BLaER1 treated with 17β-estradiol and CSF1 and Interleukin-3, amounts not matched to agents 10 nM and 100 nM (cell line): ENCODE data around the gene PPAT.

Experiments
- H3K27ac ChIP-seq, 11 experiments: shearing (Covaris generic); formaldehyde crosslinking; 2 replicates each; pipeline ENCODE4 v1.8.1; 2022
- H3K27me3 ChIP-seq, 11 experiments: shearing (Covaris generic); formaldehyde crosslinking; 2 replicates each; pipeline ENCODE4 v1.8.1; 2022
- H3K36me3 ChIP-seq, 11 experiments: shearing (Covaris generic); formaldehyde crosslinking; 2 replicates each; pipeline ENCODE4 v1.8.1; 2022
- H3K4me1 ChIP-seq, 10 experiments: shearing (Covaris generic); formaldehyde crosslinking; 2 replicates each; pipeline ENCODE4 v1.8.1; 2022
- H3K4me2 ChIP-seq, 11 experiments: shearing (Covaris generic); formaldehyde crosslinking; 2 replicates each; pipeline ENCODE4 v1.8.1; 2022
- H3K4me3 ChIP-seq, 10 experiments: shearing (Covaris generic); formaldehyde crosslinking; 2 replicates each; pipeline ENCODE4 v1.8.1; 2022
- H3K9ac ChIP-seq, 11 experiments: shearing (Covaris generic); formaldehyde crosslinking; 2 replicates each; pipeline ENCODE4 v1.8.1; 2022
- H3K9me3 ChIP-seq, 11 experiments: shearing (Covaris generic); formaldehyde crosslinking; replicated peaks in 1 of 11; 2 replicates each; pipeline ENCODE4 v1.8.1; 2022
- H4K20me1 ChIP-seq, 11 experiments: shearing (Covaris generic); formaldehyde crosslinking; 2 replicates each; pipeline ENCODE4 v1.8.1; 2022
- Cebpa-rat ChIP-seq, 11 experiments: shearing (Covaris generic); IDR thresholded peaks; 2 replicates each; pipeline ENCODE4 v1.8.1; 2022

PPAT gene

DNA sequence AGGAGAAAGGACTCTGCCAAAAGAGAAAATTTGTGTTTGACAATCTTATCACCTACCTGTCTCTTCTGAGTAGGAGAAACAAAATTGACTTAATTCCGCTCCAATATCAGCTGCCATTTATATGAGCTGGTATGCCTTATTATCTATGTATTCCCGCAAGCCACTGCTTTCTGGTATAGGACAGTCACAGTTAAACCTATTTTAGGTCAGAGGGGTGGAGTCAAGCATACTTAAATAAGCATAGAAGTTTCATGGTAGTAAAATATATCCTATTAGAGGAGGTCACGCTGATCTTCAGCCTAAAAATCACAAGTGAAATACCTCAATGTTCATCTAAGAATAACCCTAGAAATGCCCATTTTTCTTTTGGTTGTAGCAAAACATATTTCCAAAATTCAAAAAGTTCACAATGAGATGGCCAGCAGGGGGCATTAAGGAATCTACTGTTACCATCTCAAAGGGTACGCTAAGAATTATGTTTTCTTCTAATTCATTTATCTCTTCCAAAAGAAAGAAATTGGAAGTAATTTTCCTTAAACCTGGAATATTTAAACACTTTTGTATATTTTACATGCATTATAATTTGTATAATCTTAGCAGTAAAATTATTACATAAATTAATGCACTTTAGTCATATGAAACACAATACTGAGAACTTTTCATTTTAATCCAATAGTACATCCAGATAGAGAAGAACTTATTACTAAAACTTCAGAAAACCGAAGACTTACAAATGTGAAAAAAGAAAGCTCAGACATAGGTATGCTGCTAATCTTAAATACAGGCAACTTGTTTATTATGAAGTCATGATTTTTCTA lies 10.5 kb downstream of the PPAT start:
- no peak overlapping the region for H3K9ac ChIP-seq
- H3K36me3 ChIP-seq = peaks cover 0 to 45% (median 29%) of the 10 kb centered on the region in 11 experiments; a peak in 17 of 22 replicates
- H3K27ac ChIP-seq = no peak overlapping the region
- peaks cover 0 to 14% (median 6%) of the 10 kb centered on the region in 10 experiments; a peak in 11 of 20 replicates for H3K4me1 ChIP-seq
- no peak overlapping the region for H3K4me3 ChIP-seq
- no peak overlapping the region for H3K4me2 ChIP-seq
- peaks cover 0 to 15% (median 10%) of the 10 kb centered on the region in 11 experiments; a peak in 12 of 22 replicates for H3K9me3 ChIP-seq
- no peak for TF ChIP-seq Cebpa-rat (IDR thresholded peaks at IDR 0.05)
- H4K20me1 ChIP-seq = peaks cover 0 to 100% (median 89%) of the 10 kb centered on the region in 11 experiments; a peak in 15 of 22 replicates
- H3K27me3 ChIP-seq = no peaks in the 10 kb centered on the region

DNA sequence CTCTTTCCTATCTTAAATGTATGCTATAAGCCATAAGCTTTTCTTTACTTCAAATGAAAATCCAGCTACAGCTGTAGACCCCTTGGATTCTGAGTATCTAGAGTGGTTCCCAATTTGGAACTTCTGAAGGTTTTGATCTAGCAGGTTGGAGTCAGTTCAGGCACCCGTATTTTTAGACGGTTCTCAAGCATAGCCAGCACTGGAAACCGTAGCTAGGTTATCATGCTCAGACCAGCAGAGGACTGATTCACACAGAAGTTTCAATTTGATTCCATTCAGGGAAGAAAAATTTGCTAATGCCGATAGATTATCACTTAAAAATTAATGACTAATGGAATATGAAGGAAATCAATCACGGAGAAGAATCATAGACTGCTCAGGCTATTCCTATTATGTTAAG lies 11.2 kb downstream of the PPAT start:
- no peak for TF ChIP-seq Cebpa-rat (IDR thresholded peaks at IDR 0.05)
- Histone ChIP-seq H3K36me3 (peaks cover 0 to 43% (median 29%) of the 10 kb centered on the region in 11 experiments; a peak in 17 of 22 replicates), H4K20me1 (peaks cover 0 to 100% (median 88%) of the 10 kb centered on the region in 11 experiments; a peak in 15 of 22 replicates), H3K4me3 (no peak overlapping the region), H3K27ac (no peak overlapping the region), H3K9ac (no peak overlapping the region), H3K4me2 (no peak overlapping the region), H3K9me3 (peaks cover 0 to 15% (median 10%) of the 10 kb centered on the region in 11 experiments; a peak in 12 of 22 replicates), H3K4me1 (peaks cover 0 to 17% (median 6%) of the 10 kb centered on the region in 10 experiments; a peak in 11 of 20 replicates), H3K27me3 (no peaks in the 10 kb centered on the region)

DNA sequence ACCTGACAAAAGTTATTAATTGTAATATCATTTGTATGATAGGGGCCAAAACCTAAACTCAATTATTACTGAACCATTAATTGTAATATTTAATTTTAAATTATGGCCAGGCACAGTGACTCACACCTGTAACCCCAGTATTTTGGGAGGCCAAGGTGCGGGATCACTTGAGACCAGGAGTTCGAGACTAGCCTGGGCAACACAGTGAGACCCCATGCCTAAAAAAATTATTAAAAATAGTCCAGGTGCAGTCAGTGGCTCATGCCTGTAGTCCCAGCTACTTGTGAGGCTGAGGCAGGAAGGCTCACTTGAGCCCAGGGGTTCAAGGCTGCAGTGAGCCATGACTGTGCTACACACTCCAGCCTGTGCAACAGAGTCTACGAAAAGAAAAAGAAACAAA lies 18.0 kb downstream of the PPAT start:
- H3K4me2 ChIP-seq = no peak overlapping the region
- peaks cover 0 to 30% (median 20%) of the 10 kb centered on the region in 11 experiments; a peak in 16 of 22 replicates for H3K36me3 ChIP-seq
- H3K4me1 ChIP-seq = peaks cover 0 to 22% (median 6%) of the 10 kb centered on the region in 10 experiments; a peak in 11 of 20 replicates
- H4K20me1 ChIP-seq = peaks cover 0 to 97% (median 91%) of the 10 kb centered on the region in 11 experiments; a peak in 16 of 22 replicates
- H3K4me3 ChIP-seq = no peak overlapping the region
- H3K27me3 ChIP-seq = no peaks in the 10 kb centered on the region
- no peak for TF ChIP-seq Cebpa-rat (IDR thresholded peaks at IDR 0.05)
- H3K9me3 ChIP-seq = no peaks in the 10 kb centered on the region
- H3K27ac ChIP-seq = no peak overlapping the region
- H3K9ac ChIP-seq = no peak overlapping the region

DNA sequence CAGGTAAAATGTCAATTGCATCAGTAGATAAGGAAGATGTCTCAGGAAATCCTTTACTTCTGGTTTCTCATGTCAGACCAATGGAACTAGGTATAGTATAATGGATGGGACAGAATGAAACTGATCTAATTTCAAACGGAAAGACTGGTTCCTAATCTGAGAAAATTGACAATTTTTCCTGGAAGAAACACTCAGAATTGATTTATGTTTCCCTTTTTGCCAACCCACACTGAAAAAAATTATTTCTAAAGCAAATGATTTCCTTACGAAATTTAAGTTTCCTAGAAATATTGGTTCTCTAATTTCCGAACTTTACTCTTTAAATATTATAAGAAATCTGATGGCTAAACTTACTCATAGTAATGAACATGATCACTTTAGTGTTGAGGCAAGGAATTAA lies 19.1 kb downstream of the PPAT start:
- H3K4me2 ChIP-seq = no peak overlapping the region
- no peaks in the 10 kb centered on the region for H3K9me3 ChIP-seq
- TF ChIP-seq Cebpa-rat (IDR thresholded peaks at IDR 0.05) = no peak
- no peak overlapping the region for H3K4me3 ChIP-seq
- no peak overlapping the region for H3K9ac ChIP-seq
- H3K27me3 ChIP-seq = no peaks in the 10 kb centered on the region
- H3K36me3 ChIP-seq = peaks cover 0 to 22% (median 15%) of the 10 kb centered on the region in 11 experiments; a peak in 16 of 22 replicates
- peaks cover 0 to 97% (median 91%) of the 10 kb centered on the region in 11 experiments; a peak in 16 of 22 replicates for H4K20me1 ChIP-seq
- H3K4me1 ChIP-seq = peaks cover 0 to 22% (median 6%) of the 10 kb centered on the region in 10 experiments; a peak in 11 of 20 replicates
- H3K27ac ChIP-seq = no peak overlapping the region

DNA sequence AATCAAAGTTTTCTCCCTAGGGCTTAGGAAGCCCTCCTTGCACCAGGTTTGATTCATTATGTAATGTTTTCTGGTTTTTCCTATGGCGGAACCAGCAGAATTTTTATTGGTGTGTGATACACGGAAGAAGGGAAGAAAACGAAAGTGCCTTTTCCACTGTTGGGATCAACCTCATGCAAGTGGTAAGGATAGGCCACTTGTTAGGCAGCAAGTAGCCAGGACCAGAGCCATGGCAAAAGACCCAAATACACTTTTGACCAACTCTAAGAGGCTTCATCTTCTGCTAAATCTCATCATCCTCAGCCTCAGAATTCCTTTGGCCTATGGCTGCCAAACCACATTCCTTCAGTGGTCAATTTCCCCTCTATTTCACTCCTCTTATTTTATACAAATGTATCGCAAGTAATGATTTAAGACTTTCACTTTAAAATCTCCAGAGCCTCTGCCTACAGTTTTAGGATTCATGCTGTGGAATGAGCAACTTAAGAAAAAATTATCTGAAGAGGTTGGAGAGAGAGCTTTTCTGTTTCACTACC lies 21.2 kb downstream of the PPAT start:
- Histone ChIP-seq H3K36me3 (peaks cover 0 to 14% (median 8%) of the 10 kb centered on the region in 11 experiments; a peak in 9 of 22 replicates), H3K4me1 (peaks cover 0 to 22% (median 2%) of the 10 kb centered on the region in 10 experiments; a peak in 9 of 20 replicates), H3K9ac (no peak overlapping the region), H3K27ac (no peak overlapping the region), H3K9me3 (no peaks in the 10 kb centered on the region), H4K20me1 (peaks cover 0 to 97% (median 91%) of the 10 kb centered on the region in 11 experiments; a peak in 16 of 22 replicates), H3K4me2 (no peak overlapping the region), H3K27me3 (no peaks in the 10 kb centered on the region), H3K4me3 (no peak overlapping the region)
- no peak for TF ChIP-seq Cebpa-rat (IDR thresholded peaks at IDR 0.05)

DNA sequence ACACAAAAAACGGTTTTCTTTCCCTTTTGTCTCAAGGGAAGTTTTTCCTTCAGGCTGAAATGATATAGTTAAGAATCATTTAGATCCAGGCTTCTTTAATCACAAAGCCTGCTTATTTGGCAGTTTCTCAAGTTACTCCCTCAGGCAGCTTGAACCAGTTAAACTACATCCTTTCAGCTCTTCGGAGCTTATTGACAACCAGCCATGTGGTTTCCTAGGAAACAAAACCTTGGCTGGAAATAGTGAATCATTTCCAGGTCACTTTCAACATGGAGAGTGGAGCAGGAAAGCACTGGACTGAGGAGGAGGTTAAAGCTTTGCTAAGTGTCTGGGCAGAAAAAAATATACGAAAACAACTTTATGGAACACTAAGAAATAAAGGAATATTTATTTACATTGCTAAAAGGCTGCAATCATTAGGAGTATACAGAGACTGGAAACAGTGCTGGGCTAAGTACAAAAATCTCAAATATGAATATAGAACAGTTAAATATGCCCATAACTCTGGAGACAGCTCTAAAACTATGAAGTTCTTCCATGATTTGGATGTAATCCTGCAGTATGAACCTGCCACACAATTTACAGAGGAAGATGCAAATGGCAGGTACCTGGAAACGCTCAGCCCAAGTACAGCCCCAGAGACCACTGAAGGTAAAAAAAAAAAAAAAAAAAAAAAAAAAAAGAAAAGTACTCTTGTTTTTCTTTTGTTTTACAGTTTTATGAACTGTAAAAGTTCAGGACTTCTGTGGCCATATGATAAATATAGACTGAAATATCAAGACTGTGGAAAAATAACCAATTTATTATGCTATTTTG lies 25.0 kb downstream of the PPAT start:
- Histone ChIP-seq H3K27me3 (no peaks in the 10 kb centered on the region), H3K4me3 (no peak overlapping the region), H3K9me3 (no peaks in the 10 kb centered on the region), H3K4me1 (peaks cover 0 to 18% (median 2%) of the 10 kb centered on the region in 10 experiments; a peak in 9 of 20 replicates), H3K9ac (no peak overlapping the region), H4K20me1 (peaks cover 0 to 80% (median 59%) of the 10 kb centered on the region in 11 experiments; a peak in 14 of 22 replicates), H3K27ac (peak overlapping the region in 1 of 11 experiments; percentile 18; a peak in 1 of 22 replicates), H3K36me3 (peaks cover 15 to 36% (median 27%) of the 10 kb centered on the region in 11 experiments), H3K4me2 (0 out of 22 replicates have a peak overlapping the region, but pooled peaks of 1 of the 11 experiments have one; percentile 17)
- TF ChIP-seq Cebpa-rat (IDR thresholded peaks at IDR 0.05) = no peak

DNA sequence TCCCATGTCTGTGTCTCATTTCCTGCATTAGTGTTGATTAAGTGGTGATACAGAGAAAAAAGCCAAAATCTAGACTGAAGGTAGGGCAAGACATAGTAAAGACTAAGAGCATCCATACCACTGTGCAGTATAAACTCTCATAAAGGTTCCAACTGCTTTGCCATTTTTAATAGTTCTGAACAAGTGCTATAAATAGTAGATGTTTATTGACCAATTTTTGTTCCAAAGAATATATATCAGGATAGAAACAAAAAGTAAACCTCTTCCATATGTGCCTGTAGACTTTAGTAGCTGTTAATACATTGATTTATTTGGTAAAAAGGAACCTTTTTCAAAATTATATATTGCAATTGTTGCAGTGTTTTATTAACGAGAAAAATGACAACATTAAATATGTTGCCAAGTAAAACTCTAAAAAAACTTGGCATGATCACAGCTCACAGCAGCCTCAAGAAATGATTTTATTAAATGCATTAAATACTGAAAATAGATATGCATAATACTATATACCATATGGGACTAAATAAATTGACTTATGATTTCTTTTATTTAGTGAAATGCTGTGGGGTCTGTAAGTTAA lies 25.8 kb downstream of the PPAT start:
- Histone ChIP-seq H3K4me3 (no peak overlapping the region), H3K9me3 (no peaks in the 10 kb centered on the region), H3K4me1 (peaks cover 0 to 18% (median 2%) of the 10 kb centered on the region in 10 experiments; a peak in 9 of 20 replicates), H3K36me3 (peaks cover 17 to 45% (median 35%) of the 10 kb centered on the region in 11 experiments), H3K27me3 (no peaks in the 10 kb centered on the region), H3K9ac (no peak overlapping the region), H4K20me1 (peaks cover 0 to 80% (median 51%) of the 10 kb centered on the region in 11 experiments; a peak in 14 of 22 replicates), H3K4me2 (peak overlapping the region in 1 of 11 experiments; percentile 17; a peak in 1 of 22 replicates), H3K27ac (peak overlapping the region in 1 of 11 experiments; percentile 18; a peak in 1 of 22 replicates)
- TF ChIP-seq Cebpa-rat (IDR thresholded peaks at IDR 0.05) = no peak

DNA sequence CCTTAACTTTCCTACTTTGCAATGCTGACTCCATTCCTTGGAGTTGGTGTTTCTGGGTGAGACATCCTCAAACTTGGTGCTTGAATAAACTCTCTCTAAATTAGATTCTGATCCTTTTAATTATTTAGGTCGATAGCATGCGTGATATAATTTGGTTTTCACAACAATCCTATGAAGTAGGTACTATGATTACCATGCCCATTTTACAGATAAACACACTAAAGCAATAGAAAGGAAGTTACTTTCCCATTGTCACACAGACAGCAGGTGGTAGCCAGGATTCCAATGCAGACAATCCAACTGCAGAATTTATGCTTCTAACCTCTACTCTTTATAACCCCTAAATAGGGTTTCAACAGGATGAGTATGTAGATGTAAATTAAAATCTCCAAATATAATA lies 26.4 kb downstream of the PPAT start:
- Histone ChIP-seq H3K36me3 (peaks cover 22 to 51% (median 41%) of the 10 kb centered on the region in 11 experiments), H3K9me3 (no peaks in the 10 kb centered on the region), H3K4me3 (no peak overlapping the region), H3K4me1 (peaks cover 0 to 18% (median 2%) of the 10 kb centered on the region in 10 experiments; a peak in 9 of 20 replicates), H3K27ac (no peak overlapping the region), H4K20me1 (peaks cover 0 to 76% (median 46%) of the 10 kb centered on the region in 11 experiments; a peak in 14 of 22 replicates), H3K9ac (no peak overlapping the region), H3K4me2 (no peak overlapping the region), H3K27me3 (no peaks in the 10 kb centered on the region)
- no peak for TF ChIP-seq Cebpa-rat (IDR thresholded peaks at IDR 0.05)
